Hematopoietic multipotent progenitor cell treated with erythropoietin and hydrocortisone succinate and interleukin-3 and kit ligand, for 17 days (in vitro differentiated cells): Measurements from ENCODE around the gene CACNG4.

ENCODE experiments used
- DNase-seq: peaks from one replicate; pipeline ENCODE4 v3.0.0-alpha.2; 2015; ENCODE audit warnings: low spot score

CACNG4 gene

GRCh38 chr17:66963909-66964771 is at the start of gene CACNG4:
TSS of gene CACNG4 (plus strand) at chr17:66964707. CDS start at chr17:66964912, 205 bp downstream.
- no peak for DNase-seq

GRCh38 chr17:66915204-66915611 is 49.3 kb upstream of the CACNG4 start:
- no peak for DNase-seq

GRCh38 chr17:66915792-66916191 is 48.7 kb upstream of the CACNG4 start:
- no peak for DNase-seq

GRCh38 chr17:66916946-66917345 is 47.6 kb upstream of the CACNG4 start:
- DNase-seq: no peak

GRCh38 chr17:66918896-66919295 is 45.6 kb upstream of the CACNG4 start:
- DNase-seq: no peak

GRCh38 chr17:66920435-66920834 is 44.1 kb upstream of the CACNG4 start:
- no peak for DNase-seq

- DNase-seq: no peak
Observed at GRCh38 chr17:66920950-66921349, 43.6 kb upstream of the CACNG4 start.

GRCh38 chr17:66923886-66924285 is 40.6 kb upstream of the CACNG4 start:
- DNase-seq: no peak

GRCh38 chr17:66925811-66926500 is 38.6 kb upstream of the CACNG4 start:
- no peak for DNase-seq

- DNase-seq: no peak
Observed at GRCh38 chr17:66928949-66929348, 35.6 kb upstream of the CACNG4 start.

GRCh38 chr17:66929591-66929990 is 34.9 kb upstream of the CACNG4 start:
- DNase-seq: no peak

GRCh38 chr17:66930933-66931332 is 33.6 kb upstream of the CACNG4 start:
- DNase-seq: no peak

- DNase-seq: no peak
Observed at GRCh38 chr17:66932311-66932710, 32.2 kb upstream of the CACNG4 start.

GRCh38 chr17:66934040-66934439 is 30.5 kb upstream of the CACNG4 start:
- no peak for DNase-seq

GRCh38 chr17:66935717-66936116 is 28.8 kb upstream of the CACNG4 start:
- no peak for DNase-seq

- no peak for DNase-seq
Observed at GRCh38 chr17:66938656-66939055, 25.9 kb upstream of the CACNG4 start.

GRCh38 chr17:66939461-66940114 is 24.9 kb upstream of the CACNG4 start:
- no peak for DNase-seq

- no peak for DNase-seq
Observed at GRCh38 chr17:66941249-66941648, 23.3 kb upstream of the CACNG4 start.

- DNase-seq: no peak
Observed at GRCh38 chr17:66941773-66942450, 22.6 kb upstream of the CACNG4 start.

- DNase-seq: no peak
Observed at GRCh38 chr17:66942451-66943264, 21.8 kb upstream of the CACNG4 start.

- no peak for DNase-seq
Observed at GRCh38 chr17:66943484-66943883, 21.0 kb upstream of the CACNG4 start.
